Kidney glomerular epithelial cell (primary cell): ENCODE data around the gene OR9A2.
"Not testable (repeated sequence)": the region's sequence is repeated elsewhere in the genome, so short reads cannot be mapped to it uniquely, and the experiment has no call there.

Experiments used
- DNase-seq: peaks from one replicate; lab custom pipeline; 2025; lab: John Stamatoyannopoulos, UW

Gene OR9A2

DNA sequence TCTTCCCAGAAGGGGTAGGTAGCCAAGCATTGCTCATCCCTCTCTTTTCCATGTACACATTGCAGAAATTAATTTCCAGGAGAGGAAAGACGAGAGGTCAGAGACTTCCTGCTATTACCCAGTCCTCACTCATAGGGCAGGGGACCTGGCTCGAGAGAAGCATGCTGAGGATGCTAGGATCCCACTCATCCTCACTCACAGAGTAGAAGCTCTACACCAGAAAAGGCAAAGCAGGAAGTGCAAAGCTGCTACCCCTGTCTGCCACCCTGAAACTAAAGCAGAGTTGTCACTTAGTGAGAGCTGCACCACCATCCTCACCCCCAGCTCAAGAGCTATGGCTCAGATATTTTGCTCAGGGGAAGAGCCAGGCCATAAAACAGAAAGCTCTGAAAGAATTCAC, 9.9 kb downstream of the OR9A2 start:
- DNase-seq = no peak

GRCh38 chr7:143015926-143016490, 10.9 kb downstream of the OR9A2 start:
- no peak for DNase-seq

- DNase-seq = no peak
Observed at GRCh38 chr7:143015084-143015483, 11.8 kb downstream of the OR9A2 start.

DNA sequence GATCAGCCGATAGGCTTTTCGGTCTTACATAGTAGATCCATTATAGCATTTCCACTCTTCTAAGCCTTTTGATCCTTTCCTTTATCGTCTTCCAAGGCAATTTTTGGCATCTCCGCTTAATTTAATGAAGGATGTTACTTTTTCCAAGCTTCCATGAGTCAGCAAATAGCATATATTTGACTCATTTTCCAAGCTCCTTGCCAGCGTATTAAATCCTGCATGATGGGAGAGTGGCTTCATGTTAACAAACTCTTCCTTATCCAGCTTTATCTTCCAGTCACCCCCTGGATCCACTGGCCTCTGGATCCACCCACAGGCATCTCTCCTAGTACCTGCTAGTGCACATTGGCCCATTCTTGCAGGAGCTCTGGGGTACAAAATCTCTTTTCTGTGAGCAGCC, 13.0 kb downstream of the OR9A2 start:
- no peak for DNase-seq

DNA sequence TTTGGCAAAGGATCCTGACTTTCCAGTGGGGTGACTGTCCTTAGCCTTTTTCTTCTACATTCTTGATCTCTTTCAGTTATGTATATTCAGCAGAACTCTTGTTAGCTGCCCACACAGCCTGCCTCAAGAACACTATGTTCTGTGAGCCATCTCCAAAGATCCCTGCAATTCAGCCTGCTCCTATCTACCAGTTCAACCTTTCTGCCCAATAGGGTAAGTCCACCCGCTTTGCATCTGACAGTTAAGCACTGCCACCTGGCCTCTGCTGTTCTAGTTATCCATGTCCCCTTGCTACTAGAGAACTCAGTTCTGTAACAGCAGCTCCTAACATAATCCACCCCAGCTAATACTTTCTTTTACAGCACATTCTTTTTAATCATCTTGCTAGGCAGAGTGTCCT, 13.5 kb downstream of the OR9A2 start:
- DNase-seq = no peak

DNA sequence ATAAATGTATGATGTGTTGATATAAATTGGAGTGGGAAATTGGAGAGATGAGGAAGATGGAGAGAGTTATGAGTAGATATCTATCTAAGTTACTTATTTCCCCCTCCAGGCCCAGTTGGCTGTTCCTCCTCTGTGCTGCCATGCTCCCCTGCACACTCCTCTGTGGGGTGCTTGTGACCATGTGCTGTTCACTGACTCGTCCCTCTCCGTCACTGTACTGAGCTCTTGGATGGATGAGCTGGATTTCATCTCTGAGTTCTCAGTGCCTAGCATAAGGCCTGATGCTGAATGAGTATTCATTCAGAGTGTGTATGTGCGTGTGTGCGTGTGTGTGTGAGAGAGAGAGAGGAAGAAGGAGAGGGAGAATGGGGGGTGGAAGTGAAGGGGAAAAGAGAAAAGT, 14.5 kb downstream of the OR9A2 start:
- DNase-seq = no peak

DNA sequence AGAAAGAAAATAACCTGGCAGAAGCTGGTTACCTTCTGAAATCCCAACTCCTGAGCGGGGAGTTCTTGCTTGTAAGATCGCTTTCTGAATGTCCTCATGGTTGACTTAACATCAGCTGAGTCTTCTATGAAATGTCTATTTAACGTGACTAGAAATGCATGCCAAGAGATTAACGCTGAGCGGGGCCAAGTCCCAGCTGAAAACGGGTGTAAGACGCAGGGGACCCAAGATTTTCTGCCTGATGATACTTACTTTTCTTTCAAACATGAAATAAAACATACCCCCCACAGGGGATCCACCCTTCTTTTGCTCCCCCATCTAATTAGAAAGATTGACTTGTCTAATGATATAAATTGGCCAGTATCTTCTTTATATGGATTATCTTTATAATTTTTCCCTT, 14.9 kb downstream of the OR9A2 start:
- DNase-seq = no peak

DNA sequence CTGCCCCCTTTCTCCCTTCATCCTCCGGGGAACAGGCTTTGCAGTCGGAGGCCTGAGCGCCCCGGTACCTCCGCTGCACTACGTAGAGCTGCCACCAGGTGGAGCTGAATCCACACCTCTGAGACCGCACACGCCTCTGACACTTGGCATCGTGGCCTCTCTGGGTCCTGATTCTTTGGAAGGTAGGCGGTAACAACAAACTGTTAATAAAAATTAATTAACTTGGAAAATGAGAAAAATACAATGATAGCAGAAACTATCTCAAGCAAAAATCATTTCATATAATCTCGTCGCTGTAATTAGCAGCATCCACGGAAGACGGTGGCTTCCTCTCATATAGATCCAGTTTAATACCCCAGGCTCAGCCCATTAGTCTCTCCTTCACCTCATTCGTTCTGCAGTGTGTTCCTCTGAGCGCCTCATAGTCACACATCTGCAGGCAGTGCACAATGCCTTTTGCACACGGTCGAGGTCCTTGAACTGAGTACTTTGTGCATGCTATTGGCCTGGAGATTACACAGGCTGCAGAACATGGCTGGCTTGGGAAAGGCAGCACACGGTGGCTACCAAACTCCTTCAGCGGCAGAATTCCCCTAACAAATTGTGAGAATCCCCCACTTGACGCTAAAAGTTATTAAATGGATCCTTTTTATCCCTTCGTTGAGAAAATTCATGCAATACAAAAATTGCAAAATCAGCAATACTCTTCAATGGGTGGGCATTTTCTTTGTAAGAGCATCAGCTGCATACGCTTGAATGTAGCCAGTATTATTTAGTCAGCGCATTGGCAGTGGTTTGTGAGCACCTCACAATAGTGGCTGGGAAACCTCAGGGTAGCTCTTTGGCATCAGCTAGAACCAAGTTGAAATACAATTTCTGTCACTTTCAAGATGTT, 18.7 kb downstream of the OR9A2 start:
- peak; percentile 49 for DNase-seq

GRCh38 chr7:143005632-143006260, 21.2 kb downstream of the OR9A2 start:
- no peak for DNase-seq

- DNase-seq = peak; percentile 44
Observed at GRCh38 chr7:143003393-143004051, 23.4 kb downstream of the OR9A2 start.

DNA sequence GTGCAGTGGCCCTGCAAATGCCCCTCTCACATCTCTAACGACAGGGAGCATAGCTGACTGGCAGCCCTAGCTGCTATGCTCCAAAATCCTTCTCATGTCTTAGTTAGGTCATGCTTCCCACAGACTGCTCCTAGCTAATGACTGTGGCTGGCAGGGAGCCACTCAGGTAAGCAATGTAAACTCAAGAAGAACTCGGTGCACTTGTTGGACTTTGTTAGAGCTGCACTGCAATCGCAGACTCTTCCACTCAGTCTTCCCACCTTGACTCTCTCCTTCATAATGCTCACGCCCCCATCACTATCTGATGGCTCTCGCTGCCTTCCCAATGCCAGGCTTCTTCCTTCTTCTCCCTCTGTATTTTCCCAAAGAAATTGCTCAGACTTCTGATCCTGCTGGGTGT, 24.0 kb downstream of the OR9A2 start:
- DNase-seq = no peak

- no peak for DNase-seq
Observed at GRCh38 chr7:143002106-143002505, 24.8 kb downstream of the OR9A2 start.

DNA sequence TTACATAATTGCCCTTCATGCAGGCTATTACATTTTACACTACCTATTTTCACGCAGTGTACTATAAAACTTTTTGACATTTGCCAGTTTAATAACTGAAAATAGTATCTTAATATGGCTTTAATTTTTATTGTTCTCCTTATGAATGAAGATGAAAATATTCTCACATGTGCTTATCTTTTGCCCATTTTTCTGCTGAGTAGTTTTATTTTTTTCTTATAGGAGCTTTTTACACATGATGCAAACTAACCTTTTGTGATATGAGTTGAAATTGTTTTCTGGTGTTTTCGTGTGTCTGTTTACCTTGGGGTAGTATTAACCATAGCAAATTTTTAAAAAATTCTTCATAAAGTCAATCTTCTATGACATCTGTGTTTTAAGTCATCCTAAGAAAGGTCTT, 26.3 kb downstream of the OR9A2 start:
- no peak for DNase-seq

GRCh38 chr7:142999793-143000192, 27.1 kb downstream of the OR9A2 start:
- DNase-seq = no peak

- DNase-seq = no peak
Observed at GRCh38 chr7:142998966-142999365, 28.0 kb downstream of the OR9A2 start.

GRCh38 chr7:142997456-142997989, 29.4 kb downstream of the OR9A2 start:
- DNase-seq = no peak

DNA sequence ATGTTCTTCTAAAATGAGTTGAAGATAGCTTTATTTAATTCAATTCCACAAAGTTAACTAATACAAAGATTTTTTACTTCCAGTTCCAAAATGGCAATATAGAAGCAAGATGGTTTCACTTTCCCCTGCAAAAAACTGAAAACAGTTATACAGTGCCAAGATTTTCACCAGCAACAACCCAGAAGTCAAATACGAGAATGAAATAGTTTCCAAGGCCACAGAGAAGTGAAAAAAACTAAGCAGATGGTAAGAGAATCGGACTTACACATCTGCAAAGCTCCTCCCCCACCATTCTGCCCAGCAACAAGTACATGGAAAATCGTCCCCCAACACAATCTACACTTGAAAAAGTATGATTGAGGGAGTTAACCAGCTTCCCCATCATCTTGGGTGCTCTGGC, 34.5 kb downstream of the OR9A2 start:
- no peak for DNase-seq

- no peak for DNase-seq
Observed at GRCh38 chr7:142984297-142984696, 42.6 kb downstream of the OR9A2 start.

GRCh38 chr7:142983825-142984224, 43.1 kb downstream of the OR9A2 start:
- no peak for DNase-seq

GRCh38 chr7:142978402-142978801, 48.5 kb downstream of the OR9A2 start:
- not testable (repeated sequence) for DNase-seq
